ENCODE data around the gene NUTM2D.
"Not testable (repeated sequence)": the region's sequence is repeated elsewhere in the genome, so short reads cannot be mapped to it uniquely, and the experiment has no call there.

NUTM2D gene

GRCh38 chr10:87391360-87391759 lies 33.8 kb downstream of the NUTM2D start:
- H3K27ac Mint-ChIP-seq; H3K9me3 Mint-ChIP-seq; H3K4me3 Mint-ChIP-seq; H3K27me3 Mint-ChIP-seq; ATAC-seq (replicated peaks); H3K4me1 Mint-ChIP-seq (ENCODE audit: low read depth in 2 of 2); H3K36me3 Mint-ChIP-seq (ENCODE audit: insufficient read depth); DNase-seq: not testable (repeated sequence)

GRCh38 chr10:87396206-87396605 lies 38.7 kb downstream of the NUTM2D start:
- H3K27me3 Mint-ChIP-seq: peaks cover 0 to 10% of the 10 kb centered on the region in 2 donors
- H3K4me1 Mint-ChIP-seq (ENCODE audit: low read depth in 2 of 2); H3K36me3 Mint-ChIP-seq (ENCODE audit: insufficient read depth); DNase-seq; H3K27ac Mint-ChIP-seq; H3K9me3 Mint-ChIP-seq; H3K4me3 Mint-ChIP-seq; ATAC-seq (replicated peaks): not testable (repeated sequence)

- DNase-seq; H3K36me3 Mint-ChIP-seq (ENCODE audit: insufficient read depth); H3K4me3 Mint-ChIP-seq; H3K4me1 Mint-ChIP-seq (ENCODE audit: low read depth in 2 of 2); H3K9me3 Mint-ChIP-seq; ATAC-seq (replicated peaks); H3K27ac Mint-ChIP-seq: not testable (repeated sequence)
- peaks cover 0 to 28% of the 10 kb centered on the region in 2 donors for H3K27me3 Mint-ChIP-seq
These were observed 40.9 kb downstream of the NUTM2D start for GRCh38 chr10:87398436-87398835.

DNA sequence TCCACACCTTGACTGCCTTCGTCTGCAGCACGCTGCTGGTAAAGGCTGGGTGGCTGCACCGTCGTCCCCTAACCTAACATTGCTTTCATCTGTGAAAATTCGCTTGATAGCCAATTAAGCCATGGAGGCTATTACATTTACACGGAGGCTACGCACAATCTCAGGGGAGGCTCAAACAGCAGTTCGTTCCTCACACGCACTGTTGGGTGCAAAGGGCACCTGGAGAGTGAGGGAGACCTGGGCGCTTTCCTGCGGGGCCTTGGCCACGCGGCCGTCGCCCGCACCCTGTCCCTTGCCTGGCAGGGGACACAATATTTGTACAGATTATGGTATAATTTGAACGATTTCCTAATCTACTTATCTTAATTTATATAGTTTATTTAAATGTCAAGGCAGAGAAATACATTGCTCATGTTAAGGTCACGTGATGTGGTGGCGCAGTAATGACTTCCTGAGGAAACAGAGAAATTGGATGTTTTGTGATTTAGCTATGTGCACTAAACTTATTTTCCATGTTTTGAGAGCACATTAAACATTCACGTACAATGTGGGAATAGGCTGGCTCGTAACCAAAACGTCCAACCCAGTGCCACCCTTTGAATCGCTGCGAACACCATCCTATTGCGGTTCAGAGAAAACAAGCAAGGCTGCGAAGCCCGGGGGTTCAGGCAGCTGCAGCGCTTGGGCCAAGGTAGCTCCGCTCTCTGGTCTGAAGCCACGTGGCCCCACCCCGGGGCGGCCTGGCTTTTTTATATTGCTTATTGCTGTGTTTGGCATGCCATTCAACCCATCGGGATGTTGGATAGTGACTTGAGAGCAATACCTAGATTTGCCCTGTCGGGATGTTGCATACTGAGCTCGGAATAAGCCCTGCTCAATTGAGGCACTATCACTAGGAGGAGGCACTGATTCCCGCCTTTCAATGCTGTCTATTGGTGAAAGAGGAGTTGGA lies 50.2 kb downstream of the NUTM2D start:
- H3K36me3 Mint-ChIP-seq (ENCODE audit: insufficient read depth); DNase-seq; H3K4me1 Mint-ChIP-seq (ENCODE audit: low read depth in 2 of 2); H3K27ac Mint-ChIP-seq; H3K9me3 Mint-ChIP-seq: not testable (repeated sequence)
- peaks cover 17 to 18% of the 10 kb centered on the region in 2 donors for H3K27me3 Mint-ChIP-seq
- peak; percentile 32 for ATAC-seq (replicated peaks)
- H3K4me3 Mint-ChIP-seq: peak overlapping the region in 1 of 2 donors; percentile 34

DNA sequence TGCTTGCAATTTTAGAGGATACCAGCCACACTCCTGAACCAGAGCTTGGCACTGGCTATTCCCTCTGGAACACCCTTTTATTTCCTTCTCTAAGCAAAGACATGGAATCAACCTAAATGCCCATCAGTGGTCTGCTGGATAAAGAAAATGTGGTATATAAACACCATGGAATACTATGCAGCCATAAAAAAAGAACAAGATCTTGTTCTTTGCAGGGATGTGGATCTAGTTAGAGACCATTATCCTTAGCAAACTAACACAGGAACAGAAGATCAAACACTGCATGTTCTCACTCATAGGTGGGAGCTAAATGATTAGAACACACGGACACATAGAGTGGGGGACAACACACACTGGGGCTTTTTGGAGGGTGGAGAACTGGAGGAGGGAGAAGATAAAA lies 56.4 kb downstream of the NUTM2D start:
- not testable (repeated sequence) for H3K9me3 Mint-ChIP-seq; H3K27me3 Mint-ChIP-seq; H3K4me3 Mint-ChIP-seq; ATAC-seq (replicated peaks); H3K4me1 Mint-ChIP-seq (ENCODE audit: low read depth in 2 of 2); H3K36me3 Mint-ChIP-seq (ENCODE audit: insufficient read depth); H3K27ac Mint-ChIP-seq; DNase-seq
